Measurements from ENCODE around the gene CRIM1. TPM values are rescaled to one million over a fixed set of nuclear protein-coding genes. Genes with fewer than 3 reads are reported as not detected.

CRIM1 gene
- total and polyA plus RNA-seq, 2 donors (not counting 1 experiment from before 2014, with no cell fraction given), result 364 to 661 TPM

DNA sequence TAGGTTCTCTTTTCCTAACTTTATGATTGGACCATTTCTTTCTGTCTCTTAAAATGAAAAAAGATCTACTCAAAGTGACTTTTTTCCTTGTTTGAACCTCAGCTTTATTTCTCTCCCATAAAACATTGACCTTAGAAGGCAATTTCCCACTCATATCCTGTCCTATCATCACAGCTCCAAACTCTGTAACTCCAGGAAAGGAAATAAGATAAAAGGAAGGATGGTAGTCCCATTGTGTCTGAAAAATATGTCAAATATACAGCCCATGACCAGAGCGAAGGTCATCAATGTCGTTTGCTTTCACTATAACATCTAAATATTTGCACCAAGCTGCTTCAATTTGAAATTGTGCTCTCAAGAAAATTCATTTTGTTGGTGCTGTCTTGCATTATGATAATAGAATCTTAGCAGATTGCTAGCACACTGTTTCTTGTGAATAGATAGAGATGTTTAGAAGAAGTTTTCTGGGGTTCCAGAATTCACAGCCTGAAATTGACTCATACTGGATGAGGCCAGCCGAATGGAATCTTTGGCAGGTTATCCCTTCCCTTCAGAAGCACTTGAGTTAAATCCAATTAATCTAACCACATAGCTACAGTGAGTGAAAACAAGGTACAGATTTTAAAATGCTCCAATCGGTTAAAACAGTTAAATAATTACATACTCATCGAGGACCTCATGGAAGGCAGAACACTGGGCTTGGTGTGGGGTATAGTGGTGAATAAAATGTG is 95.1 kb downstream of the CRIM1 start:
- H3K9ac ChIP-seq (ENCODE audit: insufficient read depth, low read length), result peak overlapping the region; percentile 20
- H3K36me3 ChIP-seq (ENCODE audit: control insufficient read depth, insufficient read depth, low read length), result peaks cover 8% of the 10 kb centered on the region
- peak overlapping the region; percentile 77 for H3K27ac ChIP-seq (ENCODE audit: insufficient read depth, low read length)
- peaks cover 60% of the 10 kb centered on the region for H3K4me1 ChIP-seq (ENCODE audit: control insufficient read depth, extremely low read depth, insufficient read depth, low read length)
- H2AFZ ChIP-seq (ENCODE audit: low read length), result no peak overlapping the region
- H3K4me2 ChIP-seq (ENCODE audit: extremely low read depth, insufficient read depth, low read length), result peak overlapping the region; percentile 42
- peaks cover 62% of the 10 kb centered on the region for H3K79me2 ChIP-seq (ENCODE audit: control insufficient read depth, insufficient read depth, low read length)
- DNase-seq (ENCODE audit: low read depth in 2 of 2), result peak; percentile 79 to 95
- no peaks in the 10 kb centered on the region for H4K20me1 ChIP-seq (ENCODE audit: control insufficient read depth, extremely low read depth, insufficient read depth, low read length)
- no peak overlapping the region for H3K4me3 ChIP-seq (replicated peaks in 1 of 4; ENCODE audit: control extremely low read depth in 1 of 4, insufficient read depth in 1 of 4, low read depth in 3 of 4, low read length in 4 of 4)
- TF ChIP-seq, protein P1, sequence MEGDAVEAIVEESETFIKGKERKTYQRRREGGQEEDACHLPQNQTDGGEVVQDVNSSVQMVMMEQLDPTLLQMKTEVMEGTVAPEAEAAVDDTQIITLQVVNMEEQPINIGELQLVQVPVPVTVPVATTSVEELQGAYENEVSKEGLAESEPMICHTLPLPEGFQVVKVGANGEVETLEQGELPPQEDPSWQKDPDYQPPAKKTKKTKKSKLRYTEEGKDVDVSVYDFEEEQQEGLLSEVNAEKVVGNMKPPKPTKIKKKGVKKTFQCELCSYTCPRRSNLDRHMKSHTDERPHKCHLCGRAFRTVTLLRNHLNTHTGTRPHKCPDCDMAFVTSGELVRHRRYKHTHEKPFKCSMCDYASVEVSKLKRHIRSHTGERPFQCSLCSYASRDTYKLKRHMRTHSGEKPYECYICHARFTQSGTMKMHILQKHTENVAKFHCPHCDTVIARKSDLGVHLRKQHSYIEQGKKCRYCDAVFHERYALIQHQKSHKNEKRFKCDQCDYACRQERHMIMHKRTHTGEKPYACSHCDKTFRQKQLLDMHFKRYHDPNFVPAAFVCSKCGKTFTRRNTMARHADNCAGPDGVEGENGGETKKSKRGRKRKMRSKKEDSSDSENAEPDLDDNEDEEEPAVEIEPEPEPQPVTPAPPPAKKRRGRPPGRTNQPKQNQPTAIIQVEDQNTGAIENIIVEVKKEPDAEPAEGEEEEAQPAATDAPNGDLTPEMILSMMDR (conservative IDR thresholded peaks at IDR 0.05 in 1 of 2, IDR thresholded peaks at IDR 0.05 in 1 of 2; ENCODE audit: low read depth in 1 of 2, low read length in 2 of 2), result no peak
- TF ChIP-seq EZH2 (IDR thresholded peaks at IDR 0.05; ENCODE audit: low read length, missing control alignments), result no peak
- H3K9me3 ChIP-seq (ENCODE audit: control insufficient read depth, insufficient read depth, low read depth, low read length), result no peaks in the 10 kb centered on the region
- no peaks in the 10 kb centered on the region for H3K27me3 ChIP-seq (ENCODE audit: control insufficient read depth, insufficient read depth, low read length)

DNA sequence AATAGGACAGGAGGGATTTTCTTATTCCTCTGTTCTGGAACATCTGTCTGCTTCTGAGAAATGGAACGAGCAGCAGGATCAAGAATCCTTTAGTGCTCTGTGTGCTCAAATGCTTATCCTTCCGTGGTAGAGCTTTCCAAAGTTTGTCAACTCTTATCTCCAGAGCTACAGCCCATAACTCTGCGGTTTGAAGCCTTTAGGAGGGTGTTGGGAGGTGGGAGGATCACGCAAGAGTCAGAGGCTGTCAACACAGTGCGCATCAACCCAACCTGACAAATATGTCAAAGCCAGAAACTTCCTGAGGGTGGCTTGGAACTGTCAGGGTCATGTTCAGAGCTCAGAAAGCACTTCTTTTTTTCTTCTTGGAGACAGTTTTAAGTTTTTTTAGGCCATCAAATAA is 95.9 kb downstream of the CRIM1 start:
- peaks cover 8% of the 10 kb centered on the region for H3K36me3 ChIP-seq (ENCODE audit: control insufficient read depth, insufficient read depth, low read length)
- peak overlapping the region; percentile 77 for H3K27ac ChIP-seq (ENCODE audit: insufficient read depth, low read length)
- no peak overlapping the region for H2AFZ ChIP-seq (ENCODE audit: low read length)
- H3K27me3 ChIP-seq (ENCODE audit: control insufficient read depth, insufficient read depth, low read length), result no peaks in the 10 kb centered on the region
- TF ChIP-seq, protein P1 (conservative IDR thresholded peaks at IDR 0.05 in 1 of 2, IDR thresholded peaks at IDR 0.05 in 1 of 2; ENCODE audit: low read depth in 1 of 2, low read length in 2 of 2), result no peak
- no peak for TF ChIP-seq EZH2 (IDR thresholded peaks at IDR 0.05; ENCODE audit: low read length, missing control alignments)
- no peak overlapping the region for H3K9ac ChIP-seq (ENCODE audit: insufficient read depth, low read length)
- peak overlapping the region; percentile 33 for H3K4me2 ChIP-seq (ENCODE audit: extremely low read depth, insufficient read depth, low read length)
- no peaks in the 10 kb centered on the region for H3K9me3 ChIP-seq (ENCODE audit: control insufficient read depth, insufficient read depth, low read depth, low read length)
- DNase-seq (ENCODE audit: low read depth in 2 of 2), result peak; percentile 66 to 83
- H3K79me2 ChIP-seq (ENCODE audit: control insufficient read depth, insufficient read depth, low read length), result peaks cover 57% of the 10 kb centered on the region
- H4K20me1 ChIP-seq (ENCODE audit: control insufficient read depth, extremely low read depth, insufficient read depth, low read length), result no peaks in the 10 kb centered on the region
- no peak overlapping the region for H3K4me3 ChIP-seq (replicated peaks in 1 of 4; ENCODE audit: control extremely low read depth in 1 of 4, insufficient read depth in 1 of 4, low read depth in 3 of 4, low read length in 4 of 4)
- H3K4me1 ChIP-seq (ENCODE audit: control insufficient read depth, extremely low read depth, insufficient read depth, low read length), result peaks cover 68% of the 10 kb centered on the region

DNA sequence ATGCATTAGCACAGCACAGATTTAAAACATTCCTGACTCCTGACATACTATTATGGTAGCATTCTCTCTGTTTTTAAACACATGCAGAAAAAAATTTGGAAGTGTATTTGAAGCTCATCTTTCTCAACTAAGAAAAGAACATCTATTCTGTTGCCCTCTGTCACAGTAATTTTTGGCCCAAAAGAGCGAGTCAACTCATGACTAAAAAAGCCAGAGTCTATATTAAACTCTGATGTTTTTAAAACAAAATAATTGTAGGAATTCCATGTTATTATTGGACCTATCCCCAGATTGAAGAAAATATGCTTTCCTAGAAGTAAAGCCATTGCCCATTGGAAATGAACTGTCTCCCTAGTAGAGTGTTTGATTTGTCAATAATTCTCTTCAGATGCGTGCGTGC is 96.7 kb downstream of the CRIM1 start:
- peak; percentile 74 to 89 for DNase-seq (ENCODE audit: low read depth in 2 of 2)
- Histone ChIP-seq H3K27ac (ENCODE audit: insufficient read depth, low read length) (peak overlapping the region; percentile 41), H3K36me3 (ENCODE audit: control insufficient read depth, insufficient read depth, low read length) (peaks cover 7% of the 10 kb centered on the region), H3K4me2 (ENCODE audit: extremely low read depth, insufficient read depth, low read length) (no peak overlapping the region), H3K79me2 (ENCODE audit: control insufficient read depth, insufficient read depth, low read length) (peaks cover 53% of the 10 kb centered on the region), H2AFZ (ENCODE audit: low read length) (no peak overlapping the region), H3K4me1 (ENCODE audit: control insufficient read depth, extremely low read depth, insufficient read depth, low read length) (peaks cover 66% of the 10 kb centered on the region), H4K20me1 (ENCODE audit: control insufficient read depth, extremely low read depth, insufficient read depth, low read length) (no peaks in the 10 kb centered on the region), H3K9ac (ENCODE audit: insufficient read depth, low read length) (no peak overlapping the region), H3K4me3 (replicated peaks in 1 of 4; ENCODE audit: control extremely low read depth in 1 of 4, insufficient read depth in 1 of 4, low read depth in 3 of 4, low read length in 4 of 4) (no peak overlapping the region), H3K9me3 (ENCODE audit: control insufficient read depth, insufficient read depth, low read depth, low read length) (no peaks in the 10 kb centered on the region), H3K27me3 (ENCODE audit: control insufficient read depth, insufficient read depth, low read length) (no peaks in the 10 kb centered on the region)
- TF ChIP-seq, protein P1 (conservative IDR thresholded peaks at IDR 0.05 in 1 of 2, IDR thresholded peaks at IDR 0.05 in 1 of 2; ENCODE audit: low read depth in 1 of 2, low read length in 2 of 2), result no peak
- TF ChIP-seq EZH2 (IDR thresholded peaks at IDR 0.05; ENCODE audit: low read length, missing control alignments), result no peak

Measured in fibroblast of lung (primary cell).